NCI-H446 (cell line): ENCODE results near the gene TMEM213.

ENCODE experiments used
- DNase-seq, 2 experiments: peaks; one replicate each; lab custom pipeline; 2025; lab: John Stamatoyannopoulos, UW

The TMEM213 gene

DNA sequence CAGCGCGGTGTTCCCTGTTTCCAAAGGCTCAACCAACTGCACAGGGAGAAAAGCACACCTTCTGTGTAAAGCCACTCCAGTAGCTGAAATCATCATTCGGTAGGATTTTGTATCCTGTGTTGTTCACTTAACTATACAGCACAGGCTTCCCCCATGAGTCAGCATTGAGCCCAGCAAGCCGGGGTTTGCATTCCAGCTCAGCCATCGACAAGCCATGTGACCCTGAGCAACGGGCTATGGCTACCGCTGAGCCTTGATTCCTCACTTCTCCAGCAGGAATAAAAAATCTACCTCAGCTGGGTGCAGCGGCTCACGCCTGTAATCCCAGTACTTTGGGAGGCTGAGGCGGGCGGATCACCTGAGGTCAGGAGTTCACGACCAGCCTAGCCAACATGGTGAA lies 44.3 kb downstream of the TMEM213 start:
- DNase-seq, result no peak

DNA sequence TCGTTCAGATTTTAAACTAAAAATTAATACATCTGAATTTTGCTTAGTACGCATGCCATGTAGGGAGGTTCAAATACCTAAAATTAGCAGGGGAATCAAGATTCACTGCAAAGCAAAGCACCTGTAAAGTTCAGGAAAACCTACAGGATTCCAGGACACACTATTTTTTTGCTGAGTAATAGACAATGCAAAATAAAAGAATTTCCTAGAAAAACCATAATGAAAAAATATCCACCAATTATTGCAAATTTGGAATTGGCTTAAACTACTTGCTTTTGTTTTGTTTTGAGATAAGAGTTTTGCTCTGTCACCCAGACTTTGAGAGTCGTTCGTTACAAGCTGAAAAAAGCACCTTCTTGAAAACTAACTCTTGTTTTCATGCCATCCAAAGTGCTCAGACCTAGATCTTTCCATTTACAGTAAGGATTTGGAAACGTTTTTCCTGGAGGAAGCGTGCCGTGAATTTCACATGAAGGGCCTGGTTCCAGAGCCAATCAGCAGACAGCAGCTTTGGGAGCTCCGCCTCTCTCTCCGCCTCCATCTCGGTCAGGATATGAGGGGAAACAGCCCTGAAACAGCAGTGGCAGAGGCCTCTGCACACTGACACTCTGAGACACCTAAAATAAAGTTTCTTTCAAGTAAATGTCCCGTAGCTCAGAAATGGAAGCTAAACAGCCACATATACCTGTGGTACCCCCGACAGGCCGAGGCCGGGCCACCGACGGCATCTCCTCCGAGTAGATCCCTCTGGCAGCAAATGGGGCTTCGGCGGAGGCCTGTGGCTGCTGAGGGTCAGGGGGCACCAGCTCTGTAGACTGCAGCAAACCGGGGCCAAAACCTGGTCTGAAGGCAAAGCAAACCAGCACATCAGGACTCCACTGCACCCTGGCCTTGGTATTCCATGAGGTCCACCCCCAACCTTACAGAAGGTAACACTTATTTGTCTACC lies 46.1 kb downstream of the TMEM213 start:
- DNase-seq, result no peak

DNA sequence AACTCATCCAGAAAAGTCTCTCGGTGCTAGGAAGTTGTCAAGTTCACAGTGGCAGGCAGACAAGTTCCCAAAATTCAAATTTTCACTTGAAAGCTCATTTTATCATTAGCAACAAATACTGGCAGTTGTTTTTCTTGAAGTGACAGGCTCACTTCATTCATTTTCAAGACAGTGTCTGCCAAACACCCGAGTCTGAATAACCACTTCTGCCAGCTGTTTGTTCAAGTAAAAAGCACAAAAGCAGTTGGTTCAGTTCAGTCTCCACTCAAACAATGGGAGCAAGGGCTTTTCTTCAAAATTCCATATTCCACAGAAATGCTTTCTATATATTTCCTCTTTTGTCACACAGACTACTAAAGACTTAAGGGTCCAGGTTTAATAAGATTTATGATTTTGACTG lies 47.9 kb downstream of the TMEM213 start:
- no peak for DNase-seq

DNA sequence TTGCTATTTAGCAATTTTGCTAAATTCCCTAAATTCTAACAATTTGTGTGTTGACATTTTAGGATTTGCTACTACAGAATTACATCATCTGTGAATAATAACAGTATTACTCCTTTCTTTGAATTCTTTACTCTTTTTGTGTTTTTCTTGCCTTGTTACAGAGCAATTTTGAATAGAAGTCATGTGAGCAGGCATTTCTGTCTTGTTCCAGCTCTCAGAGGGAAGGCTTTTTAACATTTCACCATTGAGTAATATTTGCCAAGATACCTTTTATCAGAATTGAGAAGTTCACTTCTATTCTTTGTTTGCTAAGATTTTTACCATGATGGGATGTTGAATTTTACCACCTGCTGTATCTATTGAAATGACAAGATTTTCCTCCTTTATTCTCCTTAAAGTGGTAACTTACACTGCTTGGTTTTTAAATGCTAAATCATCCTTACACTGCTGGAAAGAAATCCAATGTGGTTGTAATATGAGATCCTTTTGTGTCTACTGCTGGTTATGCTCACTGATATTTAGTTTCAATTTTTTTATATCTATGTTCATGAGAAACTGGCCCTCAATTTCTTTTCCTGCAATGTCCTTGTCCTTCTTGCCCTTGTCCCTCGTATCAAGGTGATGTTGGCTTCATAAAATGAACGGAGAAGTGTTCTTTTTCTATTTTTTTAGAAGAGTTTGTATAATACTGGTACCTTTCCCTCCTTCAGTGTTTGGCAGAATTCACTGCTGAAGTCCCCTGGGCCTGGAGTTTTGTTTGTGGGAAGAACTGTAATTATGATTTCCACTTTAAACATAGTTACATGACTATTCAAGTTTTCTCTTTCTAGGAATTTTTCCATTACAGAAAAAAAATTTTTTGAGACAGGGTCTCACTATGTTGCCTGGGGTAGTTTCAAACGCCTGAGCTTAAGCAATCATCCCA lies 50.5 kb downstream of the TMEM213 start:
- DNase-seq, result no peak

DNA sequence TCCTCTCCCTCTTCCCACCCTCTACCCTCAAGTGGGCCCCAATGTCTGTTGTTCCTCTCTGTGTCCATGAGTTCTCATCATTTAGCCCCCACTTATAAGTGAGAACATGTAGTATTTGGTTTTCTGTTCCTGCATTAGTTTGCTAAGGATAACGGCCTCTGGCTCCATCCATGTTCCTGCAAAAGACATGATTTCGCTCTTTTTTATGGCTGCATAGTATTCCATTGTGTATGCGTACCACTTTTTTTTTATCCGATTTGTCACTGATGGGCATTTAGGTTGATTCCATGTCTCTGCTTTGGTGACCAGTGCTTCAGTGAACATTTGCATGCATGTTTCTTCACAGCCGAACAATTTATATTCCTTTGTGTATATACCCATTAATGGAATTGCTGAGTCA lies 51.9 kb downstream of the TMEM213 start:
- DNase-seq, result no peak

DNA sequence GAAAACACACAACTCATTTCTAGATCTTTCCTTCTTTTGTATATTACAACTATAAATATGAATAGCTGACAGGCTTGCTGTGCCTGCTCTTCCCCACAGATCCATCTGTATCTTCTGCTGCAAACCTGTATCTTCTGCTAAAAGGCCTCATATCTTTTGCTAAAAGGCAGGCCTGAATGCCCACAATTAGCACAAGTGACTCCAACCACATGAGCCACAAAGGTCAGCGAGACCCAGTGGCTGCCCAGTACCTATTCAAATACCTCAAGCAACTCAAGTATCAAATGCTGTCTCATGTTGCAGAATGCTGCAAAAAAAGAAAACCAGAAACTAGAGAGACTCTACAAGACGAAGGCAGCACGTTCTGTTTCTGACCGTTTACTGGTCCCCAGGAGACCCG lies 54.7 kb downstream of the TMEM213 start:
- no peak for DNase-seq

DNA sequence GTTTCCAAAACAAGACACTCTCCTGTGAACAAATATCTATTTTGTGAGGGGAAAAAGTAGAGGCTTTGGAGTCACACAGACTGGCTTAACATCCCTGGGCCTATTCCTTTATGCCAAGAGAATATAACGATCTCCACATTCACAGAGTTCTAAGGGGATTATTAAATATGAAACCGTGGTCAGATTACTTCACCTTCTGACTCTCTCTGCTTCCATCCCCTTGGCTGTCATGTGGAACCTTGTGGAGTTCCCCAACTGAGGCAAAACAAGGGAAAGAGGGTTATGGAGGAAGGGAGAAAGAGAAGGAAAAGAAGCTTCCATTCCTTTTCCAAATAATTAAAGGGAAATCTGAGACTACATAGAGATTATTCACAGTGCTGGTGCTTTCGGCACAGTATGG lies 55.7 kb downstream of the TMEM213 start:
- no peak for DNase-seq

DNA sequence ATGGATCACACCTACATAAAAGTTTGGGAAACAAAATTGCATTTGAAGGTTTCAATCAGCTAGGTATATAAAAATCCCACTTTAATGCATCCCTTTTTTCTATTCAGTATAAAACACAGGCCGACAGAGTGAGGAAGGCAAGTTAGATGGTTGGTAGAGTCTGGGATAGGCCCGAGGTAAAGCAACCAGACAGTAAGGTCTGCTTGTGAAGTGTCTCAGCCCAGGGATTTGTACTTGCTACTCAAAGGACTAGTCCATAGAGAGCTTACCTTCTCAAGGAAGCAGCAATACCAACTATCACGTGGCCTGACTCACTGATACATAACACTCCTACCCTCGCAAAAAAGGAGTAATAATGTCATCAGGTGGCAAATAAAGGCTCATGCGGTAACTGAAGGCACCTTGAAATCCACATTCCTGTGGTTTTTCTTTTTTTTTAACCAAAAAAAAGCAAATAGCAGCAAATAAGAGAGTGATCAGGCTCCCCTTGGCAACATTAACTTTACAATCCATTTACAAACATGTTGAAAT lies 56.4 kb downstream of the TMEM213 start:
- DNase-seq, result no peak

DNA sequence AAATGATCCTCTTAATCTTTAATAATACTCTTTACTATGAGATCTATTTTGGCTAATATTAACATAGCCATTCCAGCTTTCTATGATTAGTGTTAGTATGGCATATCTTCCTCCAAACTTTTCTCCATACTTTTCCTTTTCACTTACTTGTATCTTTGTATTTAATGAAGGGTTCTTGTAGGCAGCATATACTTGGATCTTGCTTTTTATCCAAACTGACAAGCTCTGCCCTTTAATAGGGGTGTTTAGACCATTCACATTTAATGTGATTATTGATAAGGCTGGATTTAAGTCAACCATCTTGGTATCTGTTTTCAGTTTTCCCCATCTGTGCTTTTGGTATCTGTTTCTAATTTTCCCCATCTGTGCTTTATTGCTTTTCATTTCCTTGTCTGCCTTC lies 59.9 kb downstream of the TMEM213 start:
- DNase-seq, result no peak

DNA sequence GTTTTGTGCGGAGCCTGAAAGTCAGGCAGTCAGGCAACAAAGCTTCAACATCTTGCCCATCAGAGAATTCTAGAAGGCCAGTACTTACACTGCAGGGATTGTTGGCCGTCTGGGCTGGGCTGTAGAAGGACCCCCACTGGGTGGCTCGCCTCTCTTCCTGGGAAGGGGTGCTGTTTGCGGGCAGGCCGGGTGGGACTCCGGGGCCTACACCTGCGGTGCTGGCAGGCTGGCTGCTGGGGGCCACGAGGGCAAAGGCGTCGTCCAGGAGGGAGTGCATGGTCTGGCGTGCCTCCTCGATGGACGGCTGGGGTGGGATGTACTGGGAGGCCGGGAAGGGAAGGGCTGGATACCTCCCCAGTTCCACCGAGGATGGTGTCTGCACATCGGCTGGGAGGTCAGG lies 63.3 kb downstream of the TMEM213 start:
- DNase-seq, result no peak

DNA sequence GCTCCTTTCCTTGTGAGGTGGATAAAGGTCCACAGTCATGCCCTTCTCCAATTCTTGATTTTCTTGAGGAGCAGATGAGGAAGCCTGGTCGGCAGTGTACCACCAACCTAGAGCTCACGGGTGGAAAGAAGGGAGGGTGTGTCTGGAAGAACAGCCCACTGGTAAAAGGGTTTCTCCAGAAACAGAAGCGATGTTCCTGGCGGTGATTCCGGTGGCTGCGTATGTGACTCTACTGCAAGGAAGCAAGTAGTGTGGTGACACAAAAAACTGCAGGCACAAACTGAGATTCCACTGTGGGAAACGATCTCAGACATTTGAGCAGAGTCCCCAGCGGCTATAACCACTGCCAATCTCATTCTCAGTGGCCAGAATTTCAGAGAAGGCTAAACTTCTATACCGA lies 66.1 kb downstream of the TMEM213 start:
- no peak for DNase-seq

DNA sequence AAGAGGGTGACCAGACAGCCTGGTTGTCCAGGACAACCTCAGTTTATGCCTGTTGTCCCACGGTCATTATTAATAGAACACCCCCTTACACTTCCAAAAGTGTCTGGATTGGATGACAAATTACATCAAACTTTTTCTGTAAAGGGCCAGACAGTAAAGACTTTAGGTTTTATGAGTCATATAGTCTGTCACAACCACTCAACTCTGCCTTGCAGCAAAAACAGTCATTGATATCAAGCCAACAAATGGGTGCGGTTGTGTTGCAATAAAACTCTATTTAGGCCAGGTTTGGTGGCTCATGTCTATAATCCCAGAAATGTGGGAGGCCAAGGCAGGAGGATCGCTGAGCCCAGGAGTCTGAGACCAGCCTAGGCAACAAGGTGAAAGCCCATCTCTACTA lies 66.9 kb downstream of the TMEM213 start:
- DNase-seq, result no peak

DNA sequence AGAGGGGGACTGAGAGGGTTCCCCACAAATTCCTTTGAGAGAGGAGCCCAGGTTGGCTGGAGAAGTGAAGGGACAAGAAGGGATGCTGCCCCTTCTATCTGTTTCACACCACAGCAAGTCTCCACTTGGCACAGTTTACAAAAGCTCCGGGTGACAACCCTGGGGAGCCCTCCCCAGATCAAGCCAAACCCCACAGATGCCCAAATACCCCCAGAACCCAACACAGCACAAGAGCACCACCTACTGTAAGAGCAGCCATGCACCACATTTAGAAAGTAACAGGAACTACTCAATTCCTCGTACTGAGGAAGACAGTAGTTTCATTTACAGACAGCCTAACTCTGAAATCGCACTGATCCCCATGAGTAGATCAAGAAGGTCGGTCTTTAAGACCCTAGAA lies 68.0 kb downstream of the TMEM213 start:
- no peak for DNase-seq

DNA sequence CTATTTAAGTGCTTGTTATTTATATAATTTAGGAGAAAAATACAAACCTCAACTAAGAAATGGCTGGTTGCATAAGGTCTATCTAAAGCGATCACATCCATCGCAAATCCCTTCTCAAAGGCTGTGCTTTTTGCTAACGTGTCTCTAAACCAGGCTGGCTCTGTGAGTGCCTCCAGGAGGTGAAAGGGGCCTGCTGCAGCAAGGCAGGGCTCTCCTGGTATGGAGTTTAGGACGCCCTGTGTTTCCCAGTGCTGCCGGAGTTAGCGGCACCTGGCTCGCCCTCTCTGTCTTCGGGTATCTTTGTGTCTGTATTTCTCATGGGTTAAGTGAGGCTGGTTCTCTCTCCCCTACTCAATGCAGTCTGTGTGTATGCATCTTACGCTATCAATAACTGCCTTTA lies 68.6 kb downstream of the TMEM213 start:
- DNase-seq, result no peak

DNA sequence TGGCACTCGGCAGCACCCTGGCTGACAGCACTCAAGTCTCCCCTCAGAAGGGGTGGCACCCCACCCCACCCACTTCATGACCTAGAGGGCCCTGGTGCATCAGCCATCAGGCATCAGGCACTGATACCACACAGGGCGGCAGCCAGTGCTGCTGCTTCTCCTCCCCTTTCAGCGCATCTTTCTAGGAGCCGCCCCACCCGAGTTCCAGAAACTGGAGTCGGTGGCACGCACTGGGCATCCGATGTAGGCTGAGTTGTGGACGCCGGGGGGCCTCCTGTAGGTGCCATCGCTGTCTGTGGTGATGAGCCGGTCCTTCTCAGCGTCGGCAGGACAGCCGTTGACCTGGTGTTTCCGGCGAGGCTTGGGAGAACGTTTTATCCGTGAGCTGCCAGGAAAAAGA lies 70.0 kb downstream of the TMEM213 start:
- no peak for DNase-seq

DNA sequence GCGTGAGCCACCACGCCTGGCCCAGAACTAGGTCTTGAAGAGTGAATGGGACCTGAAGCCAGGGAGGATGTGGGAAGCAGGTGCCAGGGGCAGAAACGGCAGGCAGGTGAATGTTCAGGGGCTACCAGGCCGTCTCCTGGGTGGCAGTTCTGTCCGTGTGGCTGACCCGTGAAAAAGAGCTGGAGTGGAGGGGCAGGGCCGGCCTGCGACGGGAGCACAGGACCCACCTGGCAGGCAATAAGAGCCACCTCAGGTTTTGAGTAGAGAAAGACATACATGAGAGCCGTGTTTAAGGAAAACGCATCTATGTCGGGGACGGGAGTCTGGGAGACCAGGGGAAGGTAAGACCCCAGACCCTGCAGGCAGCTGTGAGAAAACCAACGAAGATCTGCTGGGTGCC lies 70.9 kb downstream of the TMEM213 start:
- DNase-seq, result no peak

DNA sequence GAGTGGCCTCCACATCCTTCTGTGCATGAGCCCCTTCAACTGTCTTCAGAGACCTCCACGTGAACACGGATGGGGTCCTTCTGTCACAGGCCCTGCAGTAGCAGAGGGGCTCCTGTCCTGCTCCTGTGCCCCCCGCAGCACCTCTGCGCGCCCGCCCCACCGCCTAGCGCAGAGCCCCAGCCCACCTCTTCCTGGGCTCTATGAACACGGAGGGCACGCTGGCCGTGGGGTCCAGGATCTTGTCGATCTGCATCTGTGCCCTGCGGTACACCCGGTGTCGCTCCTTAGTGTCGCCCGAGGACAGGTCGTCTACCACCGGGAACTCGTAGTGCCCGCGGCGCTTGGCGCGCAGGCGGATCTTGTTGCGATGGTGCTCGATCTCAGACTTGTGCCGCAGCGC lies 71.6 kb downstream of the TMEM213 start:
- DNase-seq, result no peak

DNA sequence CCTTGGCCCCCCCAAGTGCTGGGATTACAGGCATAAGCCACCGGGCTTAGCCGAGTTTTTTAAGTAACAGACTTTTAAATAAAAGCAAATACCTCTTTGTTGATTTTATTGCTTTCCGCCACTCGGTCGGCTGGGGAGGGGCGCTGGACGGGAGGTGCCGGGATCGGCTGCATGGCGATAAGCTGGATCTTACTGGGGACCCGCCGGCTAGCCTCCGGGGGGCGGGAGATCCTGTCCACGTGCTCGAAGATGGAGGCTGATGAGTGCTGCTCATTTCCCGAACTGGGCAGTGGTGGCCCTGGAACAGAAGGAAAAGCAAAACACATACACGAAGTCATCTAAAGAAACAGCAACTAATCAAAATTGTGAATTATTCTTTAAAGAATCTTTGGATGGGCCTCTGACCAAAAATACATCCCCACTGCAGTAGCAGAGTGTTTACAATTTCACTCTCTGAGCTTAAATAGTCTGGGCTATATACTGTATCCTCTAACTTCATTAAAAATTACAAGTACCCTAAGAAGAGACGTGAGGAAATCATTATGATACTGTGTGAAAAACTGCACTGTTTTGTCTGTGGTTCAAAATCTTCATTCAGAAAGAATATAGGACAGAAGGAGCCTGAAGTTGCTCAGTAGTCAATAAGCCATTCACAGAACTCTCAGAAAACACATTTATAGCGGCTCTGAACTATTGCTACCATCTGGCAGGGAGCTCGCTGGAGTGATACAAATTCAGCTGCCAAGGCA lies 73.4 kb downstream of the TMEM213 start:
- DNase-seq, result peak in 1 of 2 experiments; percentile 13

DNA sequence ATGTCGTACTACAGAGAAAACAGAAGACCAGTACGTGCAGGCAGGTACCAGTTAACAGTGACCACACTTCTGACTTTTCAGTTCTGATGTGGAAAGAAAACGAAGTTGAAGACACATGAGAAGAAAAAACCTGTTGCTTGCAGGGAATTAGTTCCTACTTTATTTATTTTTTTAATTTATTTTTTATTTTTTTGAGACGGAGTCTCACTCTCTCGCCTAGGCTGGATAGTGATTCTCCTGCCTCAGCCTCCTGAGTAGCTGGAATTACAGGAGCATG lies 74.0 kb downstream of the TMEM213 start:
- no peak for DNase-seq

DNA sequence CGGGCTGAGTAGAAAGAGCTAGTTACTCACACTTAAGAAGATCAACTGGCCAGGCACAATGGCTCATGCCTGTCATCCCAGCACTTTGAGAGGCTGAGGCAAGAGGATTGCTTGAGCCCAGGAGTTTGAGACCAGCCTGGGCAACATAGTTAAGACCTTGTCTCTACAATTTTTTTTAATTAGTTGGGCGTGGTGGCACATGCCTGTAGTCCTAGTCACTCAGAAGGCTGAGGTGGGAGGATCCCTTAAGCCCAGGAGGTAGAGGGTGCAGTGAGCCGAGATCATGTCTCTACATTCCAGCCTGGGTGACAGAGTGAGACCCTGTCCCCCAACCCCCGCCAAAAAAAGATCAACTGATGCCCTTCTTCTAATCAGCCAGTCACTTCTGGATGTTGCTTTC lies 74.8 kb downstream of the TMEM213 start:
- DNase-seq, result no peak

DNA sequence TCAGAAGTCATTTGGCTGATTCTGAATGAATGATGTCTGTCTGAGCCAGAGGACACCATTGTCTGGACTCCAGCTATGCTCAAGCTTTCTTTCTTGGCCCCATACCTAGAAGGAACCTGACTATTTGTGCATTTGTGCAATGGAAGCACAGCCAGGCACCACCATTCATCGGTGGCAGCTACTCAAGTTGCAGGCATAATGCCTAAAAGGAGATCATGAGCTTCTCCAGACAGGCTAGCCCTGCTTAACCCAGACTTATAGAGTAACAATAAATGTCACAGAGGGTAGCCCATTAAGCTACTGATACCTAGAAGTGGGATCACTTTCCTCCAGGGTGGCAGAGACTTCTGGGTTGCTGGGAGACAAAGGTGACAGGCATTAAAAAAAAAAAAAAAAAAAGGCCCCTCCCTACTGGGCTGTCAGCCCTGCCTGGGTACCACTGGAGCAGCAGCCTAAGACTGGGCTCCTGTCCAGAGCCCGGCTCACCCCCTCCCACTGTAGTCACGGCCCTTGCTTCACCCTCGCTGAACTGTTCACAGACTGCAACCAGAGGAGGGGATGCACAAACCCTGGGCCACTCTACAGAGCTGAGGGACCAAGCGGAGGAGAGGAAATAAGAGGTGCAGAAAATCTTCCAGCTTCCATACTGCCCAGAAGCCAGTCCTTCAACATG lies 75.6 kb downstream of the TMEM213 start:
- no peak for DNase-seq

DNA sequence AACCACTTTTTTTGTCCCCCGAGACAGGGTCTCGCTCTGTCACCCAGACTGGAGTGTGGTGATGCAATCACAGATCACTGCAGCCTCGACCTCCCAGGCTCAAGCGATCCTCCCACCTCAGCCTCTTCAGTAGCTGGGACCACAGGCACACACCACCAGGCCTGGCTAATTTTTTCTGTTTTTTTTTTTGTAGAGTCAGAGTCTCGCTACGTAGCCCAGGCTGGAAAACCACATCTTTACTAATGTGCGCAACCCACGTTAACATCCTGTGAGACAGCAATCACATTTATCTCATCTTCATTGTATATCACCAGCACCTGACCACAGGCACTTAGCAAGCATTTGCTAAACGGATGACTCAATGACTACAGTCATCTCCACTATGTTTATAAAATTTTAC lies 78.0 kb downstream of the TMEM213 start:
- DNase-seq, result no peak
